ENCODE results near the gene PIP5K1B. TPM values are rescaled to one million over a fixed set of nuclear protein-coding genes. Genes with fewer than 3 reads are reported as not detected.

The PIP5K1B gene
- total RNA-seq, 1 donor from 2014 or later: 1.3 TPM

- Histone ChIP-seq H3K27ac (ENCODE audit: low read depth, low read length) (no peak overlapping the region), H2AFZ (ENCODE audit: low read depth, low read length) (no peak overlapping the region), H3K79me2 (ENCODE audit: insufficient read depth, low read length) (no peaks in the 10 kb centered on the region), H3K4me1 (ENCODE audit: insufficient read depth, low read length) (no peaks in the 10 kb centered on the region), H3K4me2 (ENCODE audit: low read length) (no peak overlapping the region), H3K36me3 (ENCODE audit: insufficient read depth, low read length) (no peaks in the 10 kb centered on the region), H4K20me1 (ENCODE audit: insufficient read depth, low read length) (no peaks in the 10 kb centered on the region), H3K4me3 (ENCODE audit: insufficient read depth, low read depth, low read length) (no peak overlapping the region), H3K9ac (ENCODE audit: low read length) (no peak overlapping the region), H3K9me3 (ENCODE audit: insufficient read depth, low read depth, low read length) (no peaks in the 10 kb centered on the region), H3K27me3 (ENCODE audit: insufficient read depth, low read length) (no peaks in the 10 kb centered on the region)
- DNase-seq (ENCODE audit: low read depth) (no peak), FAIRE-seq (no peak)
- Mint-ChIP-seq H3K36me3 (ENCODE audit: low read depth, unreplicated experiment) (no peaks in the 10 kb centered on the region), H3K4me3 (ENCODE audit: unreplicated experiment) (no peak overlapping the region), H3K4me1 (ENCODE audit: low read depth, unreplicated experiment) (peaks cover 5% of the 10 kb centered on the region), H3K27ac (ENCODE audit: unreplicated experiment) (no peak overlapping the region), H3K9me3 (ENCODE audit: unreplicated experiment) (peaks cover 3% of the 10 kb centered on the region), H3K27me3 (ENCODE audit: low read depth, unreplicated experiment) (no peaks in the 10 kb centered on the region)
- TF ChIP-seq, protein P1, sequence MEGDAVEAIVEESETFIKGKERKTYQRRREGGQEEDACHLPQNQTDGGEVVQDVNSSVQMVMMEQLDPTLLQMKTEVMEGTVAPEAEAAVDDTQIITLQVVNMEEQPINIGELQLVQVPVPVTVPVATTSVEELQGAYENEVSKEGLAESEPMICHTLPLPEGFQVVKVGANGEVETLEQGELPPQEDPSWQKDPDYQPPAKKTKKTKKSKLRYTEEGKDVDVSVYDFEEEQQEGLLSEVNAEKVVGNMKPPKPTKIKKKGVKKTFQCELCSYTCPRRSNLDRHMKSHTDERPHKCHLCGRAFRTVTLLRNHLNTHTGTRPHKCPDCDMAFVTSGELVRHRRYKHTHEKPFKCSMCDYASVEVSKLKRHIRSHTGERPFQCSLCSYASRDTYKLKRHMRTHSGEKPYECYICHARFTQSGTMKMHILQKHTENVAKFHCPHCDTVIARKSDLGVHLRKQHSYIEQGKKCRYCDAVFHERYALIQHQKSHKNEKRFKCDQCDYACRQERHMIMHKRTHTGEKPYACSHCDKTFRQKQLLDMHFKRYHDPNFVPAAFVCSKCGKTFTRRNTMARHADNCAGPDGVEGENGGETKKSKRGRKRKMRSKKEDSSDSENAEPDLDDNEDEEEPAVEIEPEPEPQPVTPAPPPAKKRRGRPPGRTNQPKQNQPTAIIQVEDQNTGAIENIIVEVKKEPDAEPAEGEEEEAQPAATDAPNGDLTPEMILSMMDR (IDR thresholded peaks at IDR 0.05; ENCODE audit: insufficient read depth, low read depth, low read length): no peak
- TF ChIP-seq EZH2 (IDR thresholded peaks at IDR 0.05; ENCODE audit: insufficient read depth, low read length): no peak
Measured at GRCh38 chr9:68975365-68976043, 270.5 kb downstream of the PIP5K1B start.

GRCh38 chr9:68978066-68978465 is 273.0 kb downstream of the PIP5K1B start:
- TF ChIP-seq, protein P1 (IDR thresholded peaks at IDR 0.05; ENCODE audit: insufficient read depth, low read depth, low read length): no peak
- no peak for TF ChIP-seq EZH2 (IDR thresholded peaks at IDR 0.05; ENCODE audit: insufficient read depth, low read length)
- no peak overlapping the region for H3K4me3 Mint-ChIP-seq (ENCODE audit: unreplicated experiment)

GRCh38 chr9:68978501-68978900 is 273.5 kb downstream of the PIP5K1B start:
- no peaks in the 10 kb centered on the region for H3K79me2 ChIP-seq (ENCODE audit: insufficient read depth, low read length)
- H2AFZ ChIP-seq (ENCODE audit: low read depth, low read length): no peak overlapping the region
- H3K4me1 ChIP-seq (ENCODE audit: insufficient read depth, low read length): no peaks in the 10 kb centered on the region
- FAIRE-seq: no peak
- H3K9me3 Mint-ChIP-seq (ENCODE audit: unreplicated experiment): peaks cover 3% of the 10 kb centered on the region
- H3K9ac ChIP-seq (ENCODE audit: low read length): no peak overlapping the region
- H3K27me3 ChIP-seq (ENCODE audit: insufficient read depth, low read length): no peaks in the 10 kb centered on the region
- no peaks in the 10 kb centered on the region for H3K36me3 Mint-ChIP-seq (ENCODE audit: low read depth, unreplicated experiment)
- no peak overlapping the region for H3K27ac ChIP-seq (ENCODE audit: low read depth, low read length)
- H4K20me1 ChIP-seq (ENCODE audit: insufficient read depth, low read length): no peaks in the 10 kb centered on the region
- peaks cover 5% of the 10 kb centered on the region for H3K4me1 Mint-ChIP-seq (ENCODE audit: low read depth, unreplicated experiment)
- TF ChIP-seq, protein P1 (IDR thresholded peaks at IDR 0.05; ENCODE audit: insufficient read depth, low read depth, low read length): no peak
- TF ChIP-seq EZH2 (IDR thresholded peaks at IDR 0.05; ENCODE audit: insufficient read depth, low read length): no peak
- H3K27ac Mint-ChIP-seq (ENCODE audit: unreplicated experiment): no peak overlapping the region
- no peaks in the 10 kb centered on the region for H3K9me3 ChIP-seq (ENCODE audit: insufficient read depth, low read depth, low read length)
- H3K4me2 ChIP-seq (ENCODE audit: low read length): no peak overlapping the region
- no peaks in the 10 kb centered on the region for H3K27me3 Mint-ChIP-seq (ENCODE audit: low read depth, unreplicated experiment)
- H3K4me3 ChIP-seq (ENCODE audit: insufficient read depth, low read depth, low read length): no peak overlapping the region
- H3K4me3 Mint-ChIP-seq (ENCODE audit: unreplicated experiment): no peak overlapping the region
- no peak for DNase-seq (ENCODE audit: low read depth)
- no peaks in the 10 kb centered on the region for H3K36me3 ChIP-seq (ENCODE audit: insufficient read depth, low read length)

More at GRCh38 chr9:68978066-68978465, 273.0 kb downstream of the PIP5K1B start:
- Mint-ChIP-seq H3K36me3 (ENCODE audit: low read depth, unreplicated experiment) (no peaks in the 10 kb centered on the region), H3K9me3 (ENCODE audit: unreplicated experiment) (peaks cover 3% of the 10 kb centered on the region), H3K27me3 (ENCODE audit: low read depth, unreplicated experiment) (no peaks in the 10 kb centered on the region), H3K27ac (ENCODE audit: unreplicated experiment) (no peak overlapping the region), H3K4me1 (ENCODE audit: low read depth, unreplicated experiment) (peaks cover 5% of the 10 kb centered on the region)
- Histone ChIP-seq H4K20me1 (ENCODE audit: insufficient read depth, low read length) (no peaks in the 10 kb centered on the region), H3K9ac (ENCODE audit: low read length) (no peak overlapping the region), H2AFZ (ENCODE audit: low read depth, low read length) (no peak overlapping the region), H3K36me3 (ENCODE audit: insufficient read depth, low read length) (no peaks in the 10 kb centered on the region), H3K27me3 (ENCODE audit: insufficient read depth, low read length) (no peaks in the 10 kb centered on the region), H3K4me2 (ENCODE audit: low read length) (no peak overlapping the region), H3K9me3 (ENCODE audit: insufficient read depth, low read depth, low read length) (no peaks in the 10 kb centered on the region), H3K79me2 (ENCODE audit: insufficient read depth, low read length) (no peaks in the 10 kb centered on the region), H3K4me3 (ENCODE audit: insufficient read depth, low read depth, low read length) (no peak overlapping the region), H3K27ac (ENCODE audit: low read depth, low read length) (no peak overlapping the region), H3K4me1 (ENCODE audit: insufficient read depth, low read length) (no peaks in the 10 kb centered on the region)
- no peak for FAIRE-seq
- no peak for DNase-seq (ENCODE audit: low read depth)

All from astrocyte (in vitro differentiated cells and primary cell).